Measurements from ENCODE around the gene CYBC1.

CYBC1 gene

DNA sequence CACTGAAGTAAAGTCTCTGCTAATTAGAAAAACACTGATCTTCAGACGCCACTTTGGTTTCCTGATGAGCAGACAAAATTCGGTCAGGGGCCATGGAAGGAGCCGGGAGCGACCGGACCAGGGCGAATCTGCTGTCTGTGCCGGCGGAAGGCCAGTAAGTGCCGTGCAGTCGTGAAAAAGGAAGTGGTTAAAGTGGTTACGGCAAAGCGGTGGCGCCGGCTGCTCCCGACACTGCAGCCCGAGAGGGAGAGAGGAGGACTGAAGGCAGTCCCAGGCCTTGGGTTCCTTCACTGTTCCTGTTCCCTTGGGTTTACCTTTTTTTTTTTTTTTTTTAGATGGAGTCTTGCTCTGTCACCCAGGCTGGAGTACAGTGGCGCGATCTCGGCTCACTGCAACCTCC is 49.7 kb downstream of the CYBC1 start:
- no peaks in the 10 kb centered on the region for H3K36me3 ChIP-seq (ENCODE audit: control insufficient read depth, insufficient read depth, low read length)
- H3K4me3 ChIP-seq (ENCODE audit: insufficient read depth, low read depth, low read length, poor library complexity, severe bottlenecking): peak overlapping the region; percentile 24
- peak; percentile 19 to 36 (median 23) for DNase-seq
- H3K27ac ChIP-seq (ENCODE audit: insufficient read depth, low read length, poor library complexity, severe bottlenecking): no peak overlapping the region
- H3K27me3 ChIP-seq (replicated peaks; ENCODE audit: control insufficient read depth, insufficient read depth, low read length, poor library complexity, severe bottlenecking): no peaks in the 10 kb centered on the region
- no peaks in the 10 kb centered on the region for H3K9me3 ChIP-seq (ENCODE audit: control insufficient read depth, low read length)
- H3K4me1 ChIP-seq (ENCODE audit: control insufficient read depth, insufficient read depth, low read length, poor library complexity, severe bottlenecking): peaks cover 4% of the 10 kb centered on the region

DNA sequence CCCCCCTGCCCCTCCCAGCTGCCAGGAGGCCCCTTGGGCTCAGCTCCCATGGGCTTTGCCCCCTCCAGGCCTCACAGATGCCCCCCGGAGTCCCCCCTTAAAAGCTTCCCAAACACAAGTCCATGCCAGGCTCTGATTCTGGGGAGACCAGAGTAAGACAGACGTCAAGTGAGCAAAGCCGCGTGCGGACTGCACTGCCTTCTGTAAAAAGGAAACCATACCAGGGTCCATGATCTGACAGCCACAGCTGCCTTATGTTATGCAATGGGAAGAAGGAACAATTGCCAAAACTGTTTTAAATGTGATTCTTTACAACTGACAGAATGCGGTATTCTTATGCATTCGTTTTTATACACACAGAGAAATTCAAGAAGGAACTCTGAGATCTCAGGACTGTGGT is 50.3 kb downstream of the CYBC1 start:
- peaks cover 4% of the 10 kb centered on the region for H3K4me1 ChIP-seq (ENCODE audit: control insufficient read depth, insufficient read depth, low read length, poor library complexity, severe bottlenecking)
- no peaks in the 10 kb centered on the region for H3K9me3 ChIP-seq (ENCODE audit: control insufficient read depth, low read length)
- H3K27me3 ChIP-seq (replicated peaks; ENCODE audit: control insufficient read depth, insufficient read depth, low read length, poor library complexity, severe bottlenecking): no peaks in the 10 kb centered on the region
- no peak overlapping the region for H3K27ac ChIP-seq (ENCODE audit: insufficient read depth, low read length, poor library complexity, severe bottlenecking)
- no peak overlapping the region for H3K4me3 ChIP-seq (ENCODE audit: insufficient read depth, low read depth, low read length, poor library complexity, severe bottlenecking)
- no peaks in the 10 kb centered on the region for H3K36me3 ChIP-seq (ENCODE audit: control insufficient read depth, insufficient read depth, low read length)
- no peak for DNase-seq

DNA sequence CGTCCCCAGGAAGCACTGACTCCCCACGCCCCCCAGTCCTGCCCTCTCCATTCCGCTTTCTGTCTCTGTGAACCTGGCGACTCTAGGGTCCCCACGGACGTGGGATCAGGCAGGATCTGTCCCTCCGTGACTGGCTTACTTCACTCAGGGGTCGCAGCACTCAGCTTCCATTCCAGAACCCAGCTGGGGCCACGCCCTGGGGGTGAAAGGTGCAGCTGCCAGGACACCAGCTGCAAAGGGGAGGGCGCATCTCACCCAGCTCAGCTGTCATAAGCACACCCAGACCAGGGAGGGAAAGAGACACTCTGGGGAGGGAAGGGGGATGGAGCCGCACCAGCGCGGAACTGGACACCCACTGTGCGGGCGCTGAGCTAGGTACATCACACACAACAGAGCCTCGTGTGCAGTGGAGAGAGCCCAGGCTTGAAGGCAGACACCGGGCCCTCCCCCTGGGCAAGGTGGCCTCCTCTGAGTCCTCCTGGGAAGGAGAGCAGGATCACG is 50.9 kb downstream of the CYBC1 start:
- no peaks in the 10 kb centered on the region for H3K27me3 ChIP-seq (replicated peaks; ENCODE audit: control insufficient read depth, insufficient read depth, low read length, poor library complexity, severe bottlenecking)
- H3K9me3 ChIP-seq (ENCODE audit: control insufficient read depth, low read length): no peaks in the 10 kb centered on the region
- peaks cover 4% of the 10 kb centered on the region for H3K4me1 ChIP-seq (ENCODE audit: control insufficient read depth, insufficient read depth, low read length, poor library complexity, severe bottlenecking)
- DNase-seq: no peak
- H3K4me3 ChIP-seq (ENCODE audit: insufficient read depth, low read depth, low read length, poor library complexity, severe bottlenecking): no peak overlapping the region
- no peak overlapping the region for H3K27ac ChIP-seq (ENCODE audit: insufficient read depth, low read length, poor library complexity, severe bottlenecking)
- H3K36me3 ChIP-seq (ENCODE audit: control insufficient read depth, insufficient read depth, low read length): no peaks in the 10 kb centered on the region

DNA sequence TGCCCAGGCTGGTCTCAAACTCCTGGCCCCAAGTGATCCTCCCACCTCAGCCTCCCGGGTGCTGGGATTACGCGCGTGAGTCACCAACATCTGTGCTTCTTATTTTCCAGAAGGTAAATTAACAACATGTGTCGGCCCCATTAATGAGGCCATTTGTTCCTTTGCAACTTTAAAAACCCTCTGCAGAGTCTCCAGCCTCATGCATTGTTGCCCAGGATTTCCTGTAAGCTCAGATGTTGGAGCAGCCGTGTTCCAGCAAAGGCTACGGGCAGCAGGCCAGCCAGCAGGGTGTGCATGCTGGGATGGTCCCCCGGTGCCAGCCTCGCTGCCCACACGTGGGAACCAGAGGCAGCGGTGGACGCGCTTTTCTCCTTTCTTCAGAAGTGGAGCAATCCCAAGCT is 51.5 kb downstream of the CYBC1 start:
- no peak for DNase-seq
- Histone ChIP-seq H3K4me3 (ENCODE audit: insufficient read depth, low read depth, low read length, poor library complexity, severe bottlenecking) (no peak overlapping the region), H3K27ac (ENCODE audit: insufficient read depth, low read length, poor library complexity, severe bottlenecking) (no peak overlapping the region), H3K4me1 (ENCODE audit: control insufficient read depth, insufficient read depth, low read length, poor library complexity, severe bottlenecking) (peaks cover 4% of the 10 kb centered on the region), H3K9me3 (ENCODE audit: control insufficient read depth, low read length) (no peaks in the 10 kb centered on the region), H3K36me3 (ENCODE audit: control insufficient read depth, insufficient read depth, low read length) (peaks cover 4% of the 10 kb centered on the region), H3K27me3 (replicated peaks; ENCODE audit: control insufficient read depth, insufficient read depth, low read length, poor library complexity, severe bottlenecking) (no peaks in the 10 kb centered on the region)

DNA sequence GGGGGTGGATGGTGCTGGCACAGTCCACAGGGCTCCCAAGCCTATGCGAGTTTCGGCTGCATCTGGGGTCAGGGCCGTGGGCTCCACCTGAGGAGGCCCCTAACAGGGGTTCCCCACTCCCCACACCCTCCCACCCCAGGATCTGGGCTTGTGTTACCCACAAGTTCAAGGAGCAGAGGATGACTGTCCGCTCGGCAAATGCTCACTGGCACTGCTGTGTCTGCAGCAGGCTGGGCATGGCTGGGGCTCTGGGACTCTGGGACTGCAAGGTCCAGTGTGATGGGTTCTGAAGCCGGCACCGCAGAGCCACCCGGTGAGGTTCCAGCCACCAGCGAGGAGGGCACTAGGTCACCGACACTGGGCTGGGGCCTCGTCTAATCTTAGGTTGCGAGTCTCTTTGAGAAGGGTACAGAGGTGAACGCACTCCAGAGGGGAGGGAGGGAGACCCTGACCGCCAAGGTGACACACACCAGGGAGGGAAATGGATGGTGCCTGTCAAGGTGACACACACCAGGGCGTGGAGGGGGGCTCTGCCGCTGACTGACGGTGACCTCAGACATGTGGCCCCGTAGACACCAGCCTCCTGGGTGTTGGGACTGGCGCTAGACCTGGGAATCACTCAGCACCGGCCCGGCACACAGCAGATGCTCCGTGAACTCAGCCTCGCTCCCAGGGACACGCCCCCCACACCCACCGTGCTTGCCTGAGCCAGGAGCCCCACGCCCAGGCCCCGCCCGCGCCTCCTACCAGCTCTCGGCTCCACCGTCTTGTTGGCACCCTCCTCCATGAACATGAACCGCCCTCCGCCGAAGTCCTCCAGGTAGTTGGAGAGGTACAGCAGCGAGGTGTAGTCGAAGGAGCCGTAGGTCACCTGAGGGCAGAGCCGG is 52.9 kb downstream of the CYBC1 start:
- Histone ChIP-seq H3K9me3 (ENCODE audit: control insufficient read depth, low read length) (no peaks in the 10 kb centered on the region), H3K27me3 (replicated peaks; ENCODE audit: control insufficient read depth, insufficient read depth, low read length, poor library complexity, severe bottlenecking) (no peaks in the 10 kb centered on the region), H3K27ac (ENCODE audit: insufficient read depth, low read length, poor library complexity, severe bottlenecking) (no peak overlapping the region), H3K4me1 (ENCODE audit: control insufficient read depth, insufficient read depth, low read length, poor library complexity, severe bottlenecking) (peaks cover 4% of the 10 kb centered on the region), H3K36me3 (ENCODE audit: control insufficient read depth, insufficient read depth, low read length) (peaks cover 9% of the 10 kb centered on the region), H3K4me3 (ENCODE audit: insufficient read depth, low read depth, low read length, poor library complexity, severe bottlenecking) (no peak overlapping the region)
- DNase-seq: no peak

DNA sequence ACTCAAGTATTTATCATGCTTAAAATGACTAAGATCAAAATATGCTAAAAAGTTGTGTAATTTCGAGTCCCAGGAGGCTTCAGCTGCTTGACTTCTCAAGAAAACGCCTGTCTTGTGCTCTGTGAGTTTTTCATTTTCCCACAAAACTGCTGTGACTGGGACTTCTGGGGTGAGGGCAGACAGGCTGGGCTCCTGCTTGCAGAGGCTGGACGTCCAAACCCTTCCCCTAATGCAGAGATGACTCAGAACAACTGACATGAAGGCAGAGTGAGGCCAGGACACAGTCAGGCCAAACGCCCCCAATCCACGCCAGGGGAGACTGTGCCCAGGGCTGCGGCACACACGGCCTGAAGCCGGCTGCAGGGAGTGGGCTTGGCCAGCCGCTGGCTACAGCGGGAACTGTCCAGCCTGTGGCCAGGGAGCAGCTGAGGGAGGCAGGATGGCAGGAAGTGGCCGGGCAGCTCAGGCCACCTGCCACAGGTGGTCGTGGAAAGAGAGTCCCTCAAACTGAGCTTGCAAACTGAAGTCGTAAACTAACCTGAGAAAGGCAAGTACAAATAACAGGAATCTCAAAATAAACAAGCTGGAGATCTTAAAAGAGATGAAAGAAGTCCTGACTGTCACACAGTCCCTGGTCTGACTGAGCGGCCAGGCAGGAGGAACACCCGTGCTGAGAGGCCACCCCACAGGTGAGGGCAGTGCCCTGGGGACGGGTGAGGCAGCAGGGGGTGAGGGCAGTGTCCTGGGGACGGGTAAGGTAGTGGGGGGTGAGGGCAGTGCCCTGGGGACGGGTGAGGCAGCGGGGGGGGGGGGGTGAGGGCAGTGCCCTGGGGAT is 53.7 kb downstream of the CYBC1 start:
- Histone ChIP-seq H3K36me3 (ENCODE audit: control insufficient read depth, insufficient read depth, low read length) (peaks cover 16% of the 10 kb centered on the region), H3K9me3 (ENCODE audit: control insufficient read depth, low read length) (no peaks in the 10 kb centered on the region), H3K27me3 (replicated peaks; ENCODE audit: control insufficient read depth, insufficient read depth, low read length, poor library complexity, severe bottlenecking) (no peaks in the 10 kb centered on the region), H3K27ac (ENCODE audit: insufficient read depth, low read length, poor library complexity, severe bottlenecking) (no peak overlapping the region), H3K4me1 (ENCODE audit: control insufficient read depth, insufficient read depth, low read length, poor library complexity, severe bottlenecking) (peaks cover 4% of the 10 kb centered on the region), H3K4me3 (ENCODE audit: insufficient read depth, low read depth, low read length, poor library complexity, severe bottlenecking) (no peak overlapping the region)
- no peak for DNase-seq

DNA sequence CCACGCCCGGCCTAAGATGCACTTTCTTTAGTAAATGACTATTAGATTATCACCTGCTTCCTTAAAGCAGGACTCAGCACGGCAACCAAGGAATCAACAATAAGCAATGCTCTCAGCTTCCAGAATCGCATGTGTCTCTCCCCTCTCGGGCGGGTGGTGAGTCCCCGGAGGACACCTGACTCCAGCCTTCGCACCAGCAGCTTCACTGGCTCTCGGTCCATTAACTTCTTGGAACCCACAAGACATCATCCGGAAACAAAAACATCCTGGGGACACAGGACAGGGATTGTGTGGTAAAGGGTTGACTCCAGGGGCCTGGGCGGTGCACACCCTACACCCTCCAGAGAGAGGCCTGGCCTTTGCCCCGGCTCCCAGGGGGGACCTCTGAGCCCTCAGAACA is 56.3 kb downstream of the CYBC1 start:
- Histone ChIP-seq H3K4me1 (ENCODE audit: control insufficient read depth, insufficient read depth, low read length, poor library complexity, severe bottlenecking) (no peaks in the 10 kb centered on the region), H3K27ac (ENCODE audit: insufficient read depth, low read length, poor library complexity, severe bottlenecking) (no peak overlapping the region), H3K36me3 (ENCODE audit: control insufficient read depth, insufficient read depth, low read length) (peaks cover 16% of the 10 kb centered on the region), H3K4me3 (ENCODE audit: insufficient read depth, low read depth, low read length, poor library complexity, severe bottlenecking) (no peak overlapping the region), H3K9me3 (ENCODE audit: control insufficient read depth, low read length) (no peaks in the 10 kb centered on the region), H3K27me3 (replicated peaks; ENCODE audit: control insufficient read depth, insufficient read depth, low read length, poor library complexity, severe bottlenecking) (no peaks in the 10 kb centered on the region)
- DNase-seq: no peak

DNA sequence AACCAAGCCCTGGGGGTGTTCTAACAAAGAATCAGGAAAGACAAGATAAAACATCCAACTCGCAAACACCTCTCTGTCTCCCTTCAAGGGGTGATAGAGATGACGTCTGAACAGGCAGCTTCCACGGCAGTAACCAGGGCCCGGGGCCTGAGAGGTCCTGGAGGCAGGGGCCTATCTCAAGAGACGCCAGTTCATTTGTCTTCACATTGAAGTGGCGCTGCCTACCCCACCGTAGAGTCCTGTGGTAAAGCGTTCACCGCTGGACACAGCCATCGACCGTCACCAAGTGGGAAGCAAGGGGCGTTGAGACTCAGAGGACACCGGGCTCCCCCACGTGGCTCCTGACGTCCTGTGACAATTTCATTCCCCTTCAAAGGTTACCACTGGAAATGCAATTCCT is 57.6 kb downstream of the CYBC1 start:
- peaks cover 16% of the 10 kb centered on the region for H3K36me3 ChIP-seq (ENCODE audit: control insufficient read depth, insufficient read depth, low read length)
- H3K27me3 ChIP-seq (replicated peaks; ENCODE audit: control insufficient read depth, insufficient read depth, low read length, poor library complexity, severe bottlenecking): no peaks in the 10 kb centered on the region
- H3K4me1 ChIP-seq (ENCODE audit: control insufficient read depth, insufficient read depth, low read length, poor library complexity, severe bottlenecking): no peaks in the 10 kb centered on the region
- H3K27ac ChIP-seq (ENCODE audit: insufficient read depth, low read length, poor library complexity, severe bottlenecking): no peak overlapping the region
- DNase-seq: no peak
- no peaks in the 10 kb centered on the region for H3K9me3 ChIP-seq (ENCODE audit: control insufficient read depth, low read length)
- no peak overlapping the region for H3K4me3 ChIP-seq (ENCODE audit: insufficient read depth, low read depth, low read length, poor library complexity, severe bottlenecking)

Data from effector memory CD4-positive, alpha-beta T cell (primary cell).